ENCODE results near the gene CTNND2. TPM values are rescaled to one million over a fixed set of nuclear protein-coding genes. Genes with fewer than 3 reads are reported as not detected.

CTNND2 gene
- total and polyA plus RNA-seq, 10 donors: 0.93 to 51.0 (median 21.5) TPM

GRCh38 chr5:11507156-11507910 is 396.9 kb downstream of the CTNND2 start:
- Histone ChIP-seq H3K4me3 (no peak overlapping the region), H3K27me3 (replicated peaks in 1 of 7) (no peaks in the 10 kb centered on the region), H3K27ac (no peak overlapping the region), H3K9me3 (no peaks in the 10 kb centered on the region), H3K36me3 (no peaks in the 10 kb centered on the region), H3K4me1 (no peaks in the 10 kb centered on the region)
- DNase-seq: no peak
- intact Hi-C loops (cut with DNase I; ENCODE audit: low total_unique reads): no loop called here
- WGBS, 5 donors: 53 to 58% (median 54%) methylated on average over 9 of the region's 9 CpGs
- TF ChIP-seq POLR2AphosphoS5 (IDR thresholded peaks at IDR 0.05): no peak
- no peak for TF ChIP-seq POLR2A (IDR thresholded peaks at IDR 0.05)
- TF ChIP-seq CTCF (IDR thresholded peaks at IDR 0.05 in 8 of 11, conservative IDR thresholded peaks at IDR 0.05 in 3 of 11): no peak

- intact Hi-C loops (cut with DNase I; ENCODE audit: low total_unique reads): no loop called here
- no peak for DNase-seq
- Histone ChIP-seq H3K4me3 (no peak overlapping the region), H3K9me3 (no peaks in the 10 kb centered on the region), H3K4me1 (no peaks in the 10 kb centered on the region), H3K27ac (no peak overlapping the region), H3K27me3 (replicated peaks in 1 of 7) (no peaks in the 10 kb centered on the region), H3K36me3 (no peaks in the 10 kb centered on the region)
- TF ChIP-seq CTCF (IDR thresholded peaks at IDR 0.05 in 8 of 11, conservative IDR thresholded peaks at IDR 0.05 in 3 of 11): no peak
- no peak for TF ChIP-seq POLR2A (IDR thresholded peaks at IDR 0.05)
- no peak for TF ChIP-seq POLR2AphosphoS5 (IDR thresholded peaks at IDR 0.05)
- 74 to 85% (median 81%) methylated on average over 3 of the region's 3 CpGs for WGBS, 5 donors
Observed at GRCh38 chr5:11504886-11505193, 399.4 kb downstream of the CTNND2 start.

DNA sequence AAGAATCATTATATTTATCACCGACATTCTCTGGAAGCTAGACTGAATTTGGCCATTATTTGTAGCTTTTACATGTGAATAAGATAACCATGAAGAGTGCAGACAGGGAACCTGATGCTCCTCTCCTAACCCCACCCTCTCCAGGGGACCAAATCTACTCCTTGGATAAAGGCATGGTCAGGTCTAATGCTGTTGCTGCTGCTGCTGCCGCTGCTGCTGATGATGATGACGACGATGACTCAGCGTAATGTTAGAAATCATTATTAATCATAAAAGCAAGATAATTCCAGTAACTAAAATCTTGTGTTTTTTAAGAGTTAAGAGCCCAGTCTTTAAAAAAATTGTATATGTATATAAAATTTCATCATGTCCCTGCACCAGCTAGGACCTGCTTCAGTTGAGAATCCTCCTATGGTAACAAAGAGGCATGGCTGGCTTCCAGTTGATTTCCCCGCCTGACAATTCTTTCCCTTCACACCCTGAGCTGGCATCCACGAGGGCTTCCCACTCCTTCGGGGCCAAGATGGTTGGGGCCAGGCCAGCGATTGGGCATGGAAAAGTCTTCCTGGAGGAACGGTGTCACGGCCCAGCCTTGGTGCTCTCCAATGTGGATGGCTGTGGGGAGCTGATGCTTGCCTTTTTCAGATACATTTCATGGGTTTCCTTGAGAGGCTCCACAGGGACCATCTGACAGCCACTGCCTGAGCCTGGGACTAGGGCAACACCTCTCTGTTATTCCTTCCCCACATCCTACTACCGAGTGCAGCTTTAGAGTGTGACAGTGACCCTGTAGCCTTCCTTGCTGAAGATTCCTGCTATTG is 400.0 kb downstream of the CTNND2 start:
- intact Hi-C loops (cut with DNase I; ENCODE audit: low total_unique reads): no loop called here
- 86 to 97% (median 93%) methylated on average over 12 of the region's 12 CpGs for WGBS, 5 donors
- H3K27ac ChIP-seq: no peak overlapping the region
- no peaks in the 10 kb centered on the region for H3K9me3 ChIP-seq
- no peak for TF ChIP-seq CTCF (IDR thresholded peaks at IDR 0.05 in 8 of 11, conservative IDR thresholded peaks at IDR 0.05 in 3 of 11)
- no peak for TF ChIP-seq POLR2A (IDR thresholded peaks at IDR 0.05)
- TF ChIP-seq POLR2AphosphoS5 (IDR thresholded peaks at IDR 0.05): no peak
- no peaks in the 10 kb centered on the region for H3K36me3 ChIP-seq
- no peak overlapping the region for H3K4me3 ChIP-seq
- H3K4me1 ChIP-seq: no peaks in the 10 kb centered on the region
- H3K27me3 ChIP-seq (replicated peaks in 1 of 7): no peaks in the 10 kb centered on the region
- no peak for DNase-seq

GRCh38 chr5:11502783-11503182 is 401.5 kb downstream of the CTNND2 start:
- H3K9me3 ChIP-seq: no peaks in the 10 kb centered on the region
- H3K36me3 ChIP-seq: no peaks in the 10 kb centered on the region
- intact Hi-C loops (cut with DNase I; ENCODE audit: low total_unique reads): no loop called here
- TF ChIP-seq POLR2AphosphoS5 (IDR thresholded peaks at IDR 0.05): no peak
- no peak for TF ChIP-seq CTCF (IDR thresholded peaks at IDR 0.05 in 8 of 11, conservative IDR thresholded peaks at IDR 0.05 in 3 of 11)
- no peak for TF ChIP-seq POLR2A (IDR thresholded peaks at IDR 0.05)
- no peaks in the 10 kb centered on the region for H3K27me3 ChIP-seq (replicated peaks in 1 of 7)
- no peak overlapping the region for H3K27ac ChIP-seq
- no peak overlapping the region for H3K4me3 ChIP-seq
- WGBS, 5 donors: 86 to 98% (median 93%) methylated on average over 2 of the region's 2 CpGs
- no peaks in the 10 kb centered on the region for H3K4me1 ChIP-seq
- DNase-seq: no peak
